ENCODE measurements around the gene SPEF1. TPM values are rescaled to one million over a fixed set of nuclear protein-coding genes. Genes with fewer than 3 reads are reported as not detected.

Gene SPEF1
- polyA plus RNA-seq, 4 donors: 1.2 to 2.7 (median 2.3) TPM

DNA sequence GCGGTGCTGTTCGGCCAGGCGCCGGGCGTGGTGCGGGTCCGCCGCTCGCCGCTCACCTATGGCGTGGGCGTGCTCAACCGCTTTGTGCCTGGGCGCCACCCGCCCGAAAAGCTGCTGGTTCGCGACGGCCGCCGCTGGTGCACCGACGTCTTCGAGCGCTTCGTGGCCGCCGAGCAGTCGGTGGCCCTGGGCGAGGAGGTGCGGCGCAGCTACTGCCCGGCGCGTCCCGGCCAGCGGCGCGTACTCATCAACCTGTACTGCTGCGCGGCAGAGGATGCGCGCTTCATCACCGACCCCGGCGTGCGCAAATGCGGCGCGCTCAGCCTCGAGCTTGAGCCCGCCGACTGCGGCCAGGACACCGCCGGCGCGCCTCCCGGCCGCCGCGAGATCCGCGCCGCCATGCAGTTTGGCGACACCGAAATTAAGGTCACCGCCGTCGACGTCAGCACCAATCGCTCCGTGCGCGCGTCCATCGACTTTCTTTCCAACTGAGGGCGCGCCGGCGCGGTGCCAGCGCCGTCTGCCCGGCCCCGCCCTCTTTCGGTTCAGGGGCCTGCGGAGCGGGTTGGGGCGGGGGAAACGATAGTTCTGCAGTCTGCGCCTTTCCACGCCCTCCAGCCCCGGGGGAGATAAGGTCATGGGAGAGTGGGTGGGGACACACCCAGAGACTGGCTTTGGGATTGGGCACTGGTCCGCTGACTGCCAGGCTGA is 29.4 kb downstream of the SPEF1 start:
- no peak for DNase-seq (ENCODE audit: low read depth in 4 of 4, low spot score in 2 of 4)

DNA sequence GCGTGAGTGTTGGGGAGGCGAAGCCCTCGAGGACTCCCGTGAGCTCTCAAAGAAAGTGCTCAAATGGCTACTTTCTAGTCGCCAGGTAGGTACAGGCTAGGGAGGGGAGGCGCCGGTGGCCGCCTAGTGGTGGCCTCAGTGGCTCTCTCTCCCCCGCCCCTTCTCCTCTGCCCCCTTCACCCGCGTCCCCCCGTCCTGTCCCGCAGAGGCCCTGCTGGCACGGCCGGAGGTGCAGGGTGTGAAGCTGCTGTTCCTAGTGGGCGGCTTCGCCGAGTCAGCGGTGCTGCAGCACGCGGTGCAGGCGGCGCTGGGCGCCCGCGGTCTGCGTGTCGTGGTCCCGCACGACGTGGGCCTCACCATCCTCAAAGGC is 30.0 kb downstream of the SPEF1 start:
- DNase-seq (ENCODE audit: low read depth in 4 of 4, low spot score in 2 of 4): no peak

DNA sequence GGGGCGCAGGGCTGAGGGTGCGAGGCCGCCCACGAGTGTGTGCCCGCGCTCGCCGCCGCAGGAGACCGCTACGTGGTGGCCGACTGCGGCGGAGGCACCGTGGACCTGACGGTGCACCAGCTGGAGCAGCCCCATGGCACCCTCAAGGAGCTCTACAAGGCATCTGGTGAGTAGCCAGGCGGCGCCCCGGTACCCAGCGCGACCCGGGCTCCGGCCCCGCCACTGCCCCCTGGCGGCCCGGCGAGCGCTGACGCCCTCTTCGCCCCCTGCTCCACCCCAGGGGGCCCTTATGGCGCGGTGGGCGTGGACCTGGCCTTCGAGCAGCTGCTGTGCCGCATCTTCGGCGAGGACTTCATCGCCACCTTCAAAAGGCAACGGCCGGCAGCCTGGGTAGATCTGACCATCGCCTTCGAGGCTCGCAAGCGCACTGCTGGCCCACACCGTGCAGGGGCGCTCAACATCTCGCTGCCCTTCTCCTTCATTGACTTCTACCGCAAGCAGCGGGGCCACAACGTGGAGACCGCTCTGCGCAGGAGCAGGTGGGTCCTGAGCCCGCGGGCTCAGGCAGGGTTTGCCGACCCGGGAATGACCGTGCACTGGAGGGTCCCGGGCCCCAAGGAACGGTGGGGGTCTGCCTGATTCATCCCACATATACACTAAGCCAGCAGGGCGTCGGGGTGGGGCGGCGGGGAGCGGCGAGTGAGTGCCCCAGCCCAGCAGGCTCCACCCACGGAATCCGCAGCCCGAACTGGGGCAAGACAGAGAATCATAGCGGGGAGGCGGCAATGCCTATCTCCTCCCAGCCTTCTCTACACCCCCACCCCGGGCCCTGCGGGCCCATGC is 31.3 kb downstream of the SPEF1 start:
- DNase-seq (ENCODE audit: low read depth in 4 of 4, low spot score in 2 of 4): no peak

DNA sequence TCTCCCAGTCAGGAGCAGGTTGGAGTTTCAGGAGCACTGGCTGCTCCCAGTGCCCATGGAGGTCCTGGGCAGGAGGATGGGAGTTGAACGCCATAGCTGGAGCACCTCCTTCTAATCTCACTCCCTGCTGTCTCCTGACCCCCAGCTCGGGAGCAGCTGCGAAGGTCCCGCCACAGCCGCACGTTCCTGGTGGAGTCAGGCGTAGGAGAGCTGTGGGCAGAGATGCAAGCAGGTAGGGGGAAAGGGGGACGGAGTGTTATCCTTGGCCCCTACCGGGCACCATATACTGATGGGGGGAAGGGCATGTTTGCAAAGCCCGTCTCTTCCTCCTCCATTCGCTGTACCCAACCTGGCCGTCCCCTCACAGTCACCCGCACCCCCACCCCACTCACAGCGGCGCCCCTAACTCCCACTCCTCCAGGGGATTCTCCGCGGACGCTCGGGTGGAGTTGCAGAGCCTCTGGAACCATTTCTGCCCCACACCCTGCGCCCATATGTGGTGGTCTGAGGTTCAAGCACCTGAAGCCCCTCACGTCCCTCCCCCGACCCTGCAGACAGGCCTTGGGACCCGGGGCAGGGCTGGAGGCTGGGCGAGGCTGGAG is 32.1 kb downstream of the SPEF1 start:
- DNase-seq (ENCODE audit: low read depth in 4 of 4, low spot score in 2 of 4): no peak

DNA sequence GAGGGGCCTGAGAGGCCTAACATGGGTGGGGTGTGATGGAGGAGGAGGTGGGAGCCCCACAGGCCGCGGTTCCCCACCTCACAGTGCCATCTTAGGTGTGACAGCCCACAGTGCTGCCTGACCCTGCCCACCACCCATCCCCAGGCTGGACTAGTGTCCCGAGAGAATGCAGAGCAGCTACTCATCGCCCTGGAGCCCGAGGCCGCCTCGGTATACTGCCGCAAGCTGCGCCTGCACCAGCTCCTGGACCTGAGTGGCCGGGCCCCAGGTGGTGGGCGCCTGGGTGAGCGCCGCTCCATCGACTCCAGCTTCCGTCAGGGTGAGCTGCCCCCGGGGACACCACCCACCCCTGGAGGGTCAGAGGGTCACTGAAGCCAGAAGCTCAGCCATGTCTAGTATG is 33.2 kb downstream of the SPEF1 start:
- DNase-seq (ENCODE audit: low read depth in 4 of 4, low spot score in 2 of 4): no peak

DNA sequence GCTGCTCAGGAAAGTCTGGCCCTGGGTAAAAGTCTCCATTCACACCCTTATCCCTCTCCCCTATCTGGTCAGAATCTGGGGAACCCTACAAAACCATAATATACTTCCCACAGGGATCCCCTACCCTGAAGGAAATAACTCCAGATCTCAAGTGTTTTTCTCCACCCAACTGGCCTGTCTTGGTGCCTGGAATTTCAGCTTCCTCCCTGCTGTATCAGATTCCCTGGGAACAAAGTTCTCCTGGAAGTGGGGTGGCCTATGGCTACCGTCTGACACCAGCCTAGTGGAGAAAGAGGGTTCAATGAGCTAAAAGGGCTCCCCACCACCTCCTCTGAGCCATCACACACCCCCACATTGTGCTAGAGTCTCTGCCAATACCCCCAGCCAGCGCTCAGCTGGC is 33.8 kb downstream of the SPEF1 start:
- DNase-seq (ENCODE audit: low read depth in 4 of 4, low spot score in 2 of 4): no peak

DNA sequence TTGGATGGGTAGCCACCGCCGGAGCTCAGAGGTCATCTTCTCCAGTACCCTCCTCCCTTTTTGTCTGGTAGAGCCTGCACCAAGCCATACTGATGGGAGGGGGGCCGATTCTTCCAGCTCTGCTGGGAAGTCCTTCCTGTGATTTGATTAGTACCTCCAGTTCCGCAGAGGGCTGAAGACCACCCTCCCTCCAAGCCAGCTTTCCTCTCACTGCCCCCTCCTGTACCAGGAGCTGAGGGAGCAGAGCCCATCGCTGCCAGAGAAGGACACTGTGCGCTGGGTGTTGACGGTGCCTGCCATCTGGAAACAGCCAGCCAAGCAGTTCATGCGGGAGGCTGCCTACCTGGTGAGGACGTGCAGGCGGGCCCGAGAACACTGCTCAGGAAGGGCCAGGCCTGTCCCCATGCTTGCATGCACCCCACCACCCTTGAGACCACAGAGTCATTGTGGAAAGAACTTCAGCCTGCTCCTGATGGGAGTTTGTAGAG is 35.5 kb downstream of the SPEF1 start:
- DNase-seq (ENCODE audit: low read depth in 4 of 4, low spot score in 2 of 4): no peak

DNA sequence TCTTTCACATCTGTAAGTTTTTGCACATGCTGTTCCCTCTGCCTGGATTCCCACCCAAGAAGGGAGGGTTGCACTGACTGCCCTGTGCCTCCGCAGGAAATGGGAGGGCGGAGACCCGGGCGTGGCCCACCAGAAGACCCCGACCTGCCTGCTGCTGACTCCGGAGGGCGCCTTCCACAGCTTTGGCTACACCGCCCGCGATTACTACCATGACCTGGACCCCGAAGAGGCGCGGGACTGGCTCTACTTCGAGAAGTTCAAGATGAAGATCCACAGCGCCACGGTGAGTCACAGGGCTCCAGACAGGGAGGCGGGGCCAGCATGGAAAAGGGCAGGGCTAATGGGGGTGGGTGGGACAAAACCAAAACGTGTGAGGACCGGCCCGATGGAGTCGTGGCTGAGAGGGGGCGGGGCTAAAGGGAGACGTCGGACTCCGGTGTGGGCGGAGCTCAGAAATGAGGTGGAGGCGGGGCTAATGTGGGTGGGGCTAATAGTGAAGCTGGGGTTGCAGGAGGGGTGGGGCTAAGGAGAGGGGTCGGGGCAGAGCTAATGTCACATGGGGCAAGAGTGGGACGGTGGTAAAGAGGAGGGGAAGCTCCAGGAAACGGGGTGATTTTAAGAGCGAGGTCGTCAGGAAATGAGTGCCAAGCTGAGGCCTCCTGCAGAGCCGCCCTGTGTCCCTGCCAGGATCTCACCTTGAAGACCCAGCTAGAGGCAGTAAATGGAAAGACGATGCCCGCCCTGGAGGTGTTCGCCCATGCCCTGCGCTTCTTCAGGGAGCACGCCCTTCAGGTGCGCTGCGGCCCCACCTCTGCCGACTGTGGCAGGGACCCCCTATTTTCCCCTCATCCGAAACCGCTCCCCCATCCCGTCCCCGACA is 36.2 kb downstream of the SPEF1 start:
- no peak for DNase-seq (ENCODE audit: low read depth in 4 of 4, low spot score in 2 of 4)

DNA sequence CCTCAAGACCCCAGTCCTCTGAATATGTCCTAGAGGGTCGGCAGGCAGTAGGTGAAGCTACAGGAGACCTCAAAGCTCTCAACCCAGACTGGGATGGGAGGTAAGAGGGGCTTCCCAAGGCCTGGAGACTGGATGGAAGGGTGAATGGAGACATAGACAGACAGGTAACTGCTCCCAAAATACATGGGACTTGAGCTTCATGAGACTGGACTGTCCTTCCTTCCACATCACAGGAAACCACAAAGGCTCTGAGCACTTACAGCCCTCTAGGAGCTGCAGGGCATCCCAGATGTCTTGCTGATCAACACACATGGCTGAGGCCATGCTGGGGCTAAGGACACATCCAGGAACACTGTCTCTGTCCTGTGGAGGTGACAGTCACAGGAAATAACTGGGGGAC is 37.2 kb downstream of the SPEF1 start:
- no peak for DNase-seq (ENCODE audit: low read depth in 4 of 4, low spot score in 2 of 4)

DNA sequence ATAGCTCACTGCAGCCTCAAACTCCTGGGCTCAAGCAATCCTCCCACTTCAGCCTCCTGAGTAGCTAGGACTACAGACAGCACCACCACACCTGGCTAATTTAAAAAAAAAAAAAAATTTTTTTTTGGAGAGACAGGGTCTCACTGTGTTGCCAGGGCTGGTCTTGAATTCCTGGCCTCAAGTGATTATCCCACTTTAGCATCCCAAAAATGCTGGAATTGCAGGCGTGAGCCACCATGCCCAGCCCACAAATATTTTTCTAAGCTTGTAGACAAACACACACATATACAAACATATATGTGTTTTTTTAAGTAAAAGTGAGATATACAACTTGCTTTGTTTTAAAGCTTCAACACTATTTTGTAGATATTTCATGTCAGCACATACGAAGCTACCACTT is 38.0 kb downstream of the SPEF1 start:
- DNase-seq (ENCODE audit: low read depth in 4 of 4, low spot score in 2 of 4): no peak

DNA sequence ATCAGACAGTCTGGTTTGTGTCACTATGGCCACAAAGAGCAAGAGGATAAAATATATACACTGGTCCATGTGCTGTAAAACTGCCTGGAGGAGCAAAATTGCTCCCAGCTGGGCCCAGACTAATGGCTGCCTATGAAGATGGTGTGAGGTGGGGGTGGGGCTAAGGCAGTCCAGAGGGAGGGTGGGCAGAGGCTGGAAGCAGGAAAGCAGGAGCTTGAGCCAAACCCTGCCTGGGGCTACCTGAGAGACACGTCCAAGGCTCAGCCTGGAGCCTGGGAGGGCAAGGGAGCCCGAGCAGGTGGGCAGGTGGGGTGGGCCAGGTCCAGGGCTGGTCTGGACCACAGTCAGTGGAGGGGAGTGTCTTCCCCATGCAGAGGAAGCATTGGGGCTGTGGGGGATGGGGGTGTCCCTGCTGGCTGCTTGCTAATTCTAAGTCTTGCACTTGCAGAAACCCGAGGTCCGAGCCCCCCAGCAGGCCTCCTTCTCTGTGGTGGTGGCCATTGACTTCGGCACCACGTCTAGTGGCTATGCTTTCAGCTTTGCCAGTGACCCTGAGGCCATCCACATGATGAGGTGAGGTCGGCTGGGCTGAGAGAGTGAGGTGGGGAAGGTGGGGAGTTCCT is 39.3 kb downstream of the SPEF1 start:
- DNase-seq (ENCODE audit: low read depth in 4 of 4, low spot score in 2 of 4): no peak

DNA sequence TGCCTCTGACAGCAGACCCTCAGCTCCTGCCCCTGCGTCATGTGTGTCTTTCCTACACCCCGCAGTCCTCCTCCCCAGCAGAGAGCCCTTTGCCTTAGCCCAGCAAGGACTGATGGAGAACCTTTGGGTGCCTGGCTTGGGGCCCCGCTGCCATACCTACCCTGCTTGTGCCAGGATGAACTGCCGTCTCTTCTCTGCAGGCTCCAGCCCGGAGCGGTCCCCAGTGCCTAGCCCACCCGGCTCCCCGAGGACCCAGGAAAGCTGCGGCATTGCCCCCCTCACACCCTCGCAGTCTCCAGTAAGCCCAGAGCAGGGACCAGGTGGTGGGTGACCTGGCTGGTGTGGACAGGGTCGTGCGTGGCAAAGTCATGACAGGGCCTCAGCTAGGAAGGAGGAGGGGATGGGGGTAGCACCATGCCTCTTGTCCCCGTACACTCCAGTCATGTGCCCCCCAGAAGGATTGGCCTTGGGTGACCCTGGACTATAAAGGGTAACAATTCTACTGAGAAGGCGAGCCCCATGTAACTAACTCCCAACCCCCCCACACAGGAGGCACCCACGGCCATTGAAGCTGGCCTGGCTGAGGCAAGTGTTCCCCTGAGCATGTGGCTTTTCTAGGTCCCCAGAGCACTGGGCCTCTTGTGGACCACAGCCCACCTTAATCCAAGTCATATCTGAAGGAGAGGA is 40.5 kb downstream of the SPEF1 start:
- DNase-seq (ENCODE audit: low read depth in 4 of 4, low spot score in 2 of 4): no peak

DNA sequence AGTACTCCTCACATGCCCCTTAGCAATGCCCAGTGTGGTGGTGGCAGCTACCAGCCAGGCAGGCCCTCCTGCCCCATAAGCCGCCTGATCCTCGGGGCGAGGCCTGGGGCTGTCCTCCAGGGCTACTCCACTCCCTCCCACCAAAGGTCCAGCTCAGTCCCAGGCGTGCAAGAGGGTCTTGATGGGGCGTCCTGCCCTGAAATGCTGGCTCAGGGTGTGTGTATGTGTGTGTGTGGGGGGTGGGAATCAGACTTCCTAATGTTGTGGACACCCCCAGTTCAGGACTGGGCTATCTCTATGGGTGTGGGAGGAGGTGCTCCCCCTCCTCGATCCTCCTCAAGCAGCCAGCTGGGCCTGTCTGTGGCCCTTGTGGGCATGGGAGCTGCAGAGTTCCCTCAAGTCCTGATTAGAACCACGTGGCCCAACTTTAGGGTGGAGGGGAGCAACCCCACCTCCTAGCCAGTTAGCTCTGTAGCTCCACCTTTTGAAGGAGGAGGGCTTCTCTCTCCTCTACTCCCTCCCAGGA is 41.3 kb downstream of the SPEF1 start:
- DNase-seq (ENCODE audit: low read depth in 4 of 4, low spot score in 2 of 4): no peak

DNA sequence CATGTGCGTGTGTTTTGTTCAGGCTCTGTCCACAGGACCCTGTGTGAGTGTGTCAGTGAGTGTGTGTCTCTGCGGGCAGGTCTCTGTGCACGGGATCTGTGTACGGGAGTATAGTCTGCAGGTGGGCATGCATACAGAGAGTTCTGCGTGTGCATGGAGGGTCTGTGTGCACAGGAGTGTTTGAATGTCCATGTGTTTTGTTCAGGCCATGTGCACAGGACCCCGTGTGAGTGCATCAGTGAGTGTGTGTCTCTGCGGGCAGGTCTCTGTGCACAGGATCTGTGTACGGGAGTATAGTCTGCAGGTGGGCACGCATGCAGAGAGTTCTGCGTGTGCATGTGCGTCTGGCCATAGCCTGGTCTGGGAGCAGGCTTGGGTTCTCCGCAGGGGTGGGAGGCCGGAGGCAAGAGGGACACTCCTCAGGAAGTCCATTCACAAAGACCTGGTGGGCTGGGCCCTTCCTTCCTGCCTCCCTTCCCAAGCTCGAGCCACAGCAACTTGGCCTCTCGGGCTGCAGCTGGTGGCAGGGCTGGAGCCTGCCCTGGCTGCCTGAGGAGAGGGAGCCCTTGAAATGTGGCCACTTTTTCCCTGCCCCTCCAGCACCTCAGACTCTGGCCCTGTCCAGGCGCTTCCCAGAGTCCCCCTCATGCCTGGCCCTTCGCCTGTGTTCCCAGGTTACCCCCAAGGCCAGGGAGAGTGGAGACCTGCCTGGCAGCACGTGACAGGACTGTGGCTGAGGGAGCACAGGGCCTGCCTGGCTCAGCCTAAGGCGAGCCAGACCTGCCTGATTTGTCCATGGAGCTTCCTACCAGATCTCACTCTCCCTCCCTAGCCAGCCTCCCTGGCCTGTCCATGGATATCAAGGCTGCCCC is 42.0 kb downstream of the SPEF1 start:
- no peak for DNase-seq (ENCODE audit: low read depth in 4 of 4, low spot score in 2 of 4)

DNA sequence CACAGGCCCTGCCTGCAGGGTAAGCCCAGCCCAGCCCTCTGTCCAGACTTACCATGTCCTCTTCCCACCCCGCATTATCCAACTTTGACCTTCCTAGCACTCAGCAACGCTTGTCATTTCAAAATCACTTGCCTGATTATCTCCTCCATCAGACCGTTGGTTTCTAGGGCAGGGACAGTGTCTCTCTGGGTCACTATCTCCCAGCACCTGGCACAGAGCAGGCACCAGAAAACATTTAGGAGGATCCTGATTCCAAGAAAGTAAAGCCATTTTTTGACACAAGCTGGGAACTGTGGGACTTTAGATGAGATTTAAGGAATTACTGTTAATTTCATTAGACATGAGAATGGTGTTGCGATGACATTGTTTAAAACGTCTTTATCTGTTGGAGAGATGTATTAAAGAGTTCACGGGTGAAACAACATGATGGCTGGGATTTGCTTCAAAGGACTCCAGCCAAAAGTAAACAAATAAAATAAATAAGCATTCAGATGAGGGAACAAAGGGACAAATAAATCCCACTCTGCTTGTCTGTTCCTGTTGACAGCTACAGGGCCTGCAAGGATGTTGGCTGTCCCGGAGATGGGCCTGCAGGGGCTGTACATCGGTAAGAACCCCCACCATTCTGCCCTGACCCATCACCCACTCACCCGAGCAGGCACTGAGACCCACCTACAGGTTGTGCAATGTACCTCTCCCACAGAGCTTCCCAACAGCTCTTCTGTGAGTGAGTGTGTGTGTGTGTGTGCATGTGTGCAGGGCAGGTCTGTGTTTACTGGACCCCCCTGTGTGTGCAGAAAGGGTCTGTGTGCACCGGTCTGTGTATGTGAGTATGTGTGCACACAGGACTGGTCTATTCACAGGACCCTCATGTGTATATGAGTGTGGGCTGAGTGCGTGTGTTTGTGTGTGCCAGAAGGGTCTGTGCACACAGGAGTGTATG is 42.9 kb downstream of the SPEF1 start:
- DNase-seq (ENCODE audit: low read depth in 4 of 4, low spot score in 2 of 4): no peak

DNA sequence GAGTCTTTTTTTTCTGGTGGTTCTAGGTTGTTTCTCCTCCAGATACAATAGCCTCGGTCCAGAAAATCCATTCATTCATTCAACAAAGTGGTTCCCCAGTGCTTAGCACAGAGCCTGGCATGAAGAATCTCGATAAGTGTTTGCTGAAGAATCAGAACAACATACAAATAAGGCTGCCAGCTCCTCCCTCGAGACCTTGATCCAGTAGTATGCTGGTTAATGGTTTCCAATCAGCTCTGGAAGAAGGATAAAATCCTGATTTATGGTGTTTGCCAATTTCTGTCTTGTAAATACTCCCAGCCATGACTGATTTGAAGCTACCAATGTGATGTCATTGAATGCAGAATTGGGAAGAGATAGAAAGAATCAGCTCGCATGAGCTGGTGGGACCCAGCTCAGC is 45.5 kb downstream of the SPEF1 start:
- no peak for DNase-seq (ENCODE audit: low read depth in 4 of 4, low spot score in 2 of 4)

DNA sequence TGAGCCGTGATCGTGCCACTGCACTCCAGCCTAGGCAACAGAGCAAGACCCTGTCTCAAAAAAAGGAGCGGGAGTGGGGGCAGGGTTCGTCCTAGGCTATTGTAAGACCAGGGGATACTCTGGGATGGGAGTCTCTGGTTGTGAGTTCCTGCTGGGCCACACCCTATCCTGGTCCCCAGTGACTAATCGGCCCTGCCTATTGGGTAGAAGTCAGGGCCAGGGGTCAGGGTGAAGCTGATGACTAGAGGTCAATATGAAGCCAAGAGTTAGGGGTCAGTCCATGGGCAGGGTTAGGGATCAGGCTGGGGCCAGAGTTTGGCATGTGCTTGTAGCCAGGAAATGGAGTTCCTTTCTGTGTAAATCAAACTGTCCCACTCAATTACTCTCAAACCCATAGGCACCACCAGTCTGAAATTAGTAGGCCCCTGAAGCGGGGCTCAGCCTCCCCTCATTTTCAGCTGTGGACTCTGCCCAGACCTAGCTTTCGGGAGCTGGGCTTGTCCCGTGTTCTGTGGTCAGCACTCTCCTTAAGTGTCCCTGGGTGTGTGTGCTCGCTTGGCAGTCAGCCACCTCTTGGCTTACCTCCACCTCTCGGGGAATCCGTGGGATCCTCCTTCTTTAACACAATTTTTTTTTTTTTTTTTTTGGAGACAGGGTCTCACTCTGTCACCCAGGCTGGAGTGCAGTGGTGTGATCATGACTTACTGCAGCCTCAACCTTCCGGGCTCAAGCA is 47.0 kb downstream of the SPEF1 start:
- DNase-seq (ENCODE audit: low read depth in 4 of 4, low spot score in 2 of 4): no peak
